Colonic mucosa (tissue), 4 donors: Measurements from ENCODE around the gene EXO1. TPM values are rescaled to one million over a fixed set of nuclear protein-coding genes. Genes with fewer than 3 reads are reported as not detected.

Experiments
- DNase-seq: peaks from one replicate; pipeline ENCODE4 v3.0.0-alpha.2; 2020
- H3K27ac ChIP-seq: fragments of 200-600 bp; one replicate; pipeline ENCODE4 v1.8.0; 2021
- H3K27me3 ChIP-seq: fragments of 200-600 bp; one replicate; pipeline ENCODE4 v1.8.0; 2021
- H3K36me3 ChIP-seq: fragments of 200-600 bp; one replicate; pipeline ENCODE4 v1.8.0; 2021
- H3K4me1 ChIP-seq: fragments of 200-600 bp; one replicate; pipeline ENCODE4 v1.8.0; 2021; ENCODE audit warnings: mild to moderate bottlenecking
- H3K4me3 ChIP-seq: fragments of 200-600 bp; one replicate; pipeline ENCODE4 v1.8.0; 2021
- H3K9ac ChIP-seq, 2 donors: one replicate each; pipeline ENCODE4 v1.7.0; 2013; ENCODE audit warnings: control low read depth in 2 of 2, low read depth in 2 of 2, low read length in 2 of 2
- H3K9me3 ChIP-seq: fragments of 200-600 bp; one replicate; pipeline ENCODE4 v1.8.0; 2021
- intact Hi-C: fragments of 100-400 bp; cut with DNase I; formaldehyde crosslinking; loops from one replicate; pipeline ENCODE4 v1.14.1; 2022
- total RNA-seq, 2 donors: library from RNA; stranded (reverse); fragmentation: NEBNext Ultra II Directional in 1 of 2; extraction: Animal tissue kit (Norgen Biotek cat#: 25700) in 1 of 2; gene quantifications; one replicate each; pipeline ENCODE4 v1.2.1, GENCODE V29; 2021
- TF ChIP-seq, protein P1 (sequence below): fragments of 200-600 bp; IDR thresholded peaks from one replicate; pipeline ENCODE4 v1.8.0; 2022; ENCODE audit warnings: antibody characterized with exemption, mild to moderate bottlenecking
- donor health status: healthy.
- donor health status: DM: no; HTN: no; CAD: no.
- donor health status: DM: no; HTN: no; CAD: no.

EXO1 gene
- total RNA-seq, 2 donors from 2014 or later, result 5.1 to 17.6 TPM

DNA sequence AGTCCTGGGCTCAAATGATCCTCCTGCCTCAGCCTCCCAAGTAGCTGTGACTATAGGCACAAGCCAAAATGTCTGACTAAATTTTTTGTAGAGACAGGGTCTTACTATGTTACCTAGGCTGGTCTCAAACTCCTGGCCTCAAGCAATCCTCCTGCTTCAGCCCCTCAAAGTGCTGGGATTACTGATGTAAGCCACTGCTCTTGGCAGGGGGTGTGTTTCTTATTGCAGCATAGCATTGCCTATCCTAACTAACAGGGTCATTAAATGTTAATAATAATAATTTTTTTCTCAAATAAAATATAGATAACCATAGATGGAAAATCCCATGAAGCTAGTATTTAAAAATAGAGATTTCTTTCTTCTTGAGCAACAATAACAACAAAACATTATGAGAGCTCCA is 52.4 kb downstream of the EXO1 start:
- Histone ChIP-seq H3K9ac (no peak overlapping the region), H3K4me3 (no peak overlapping the region), H3K4me1 (no peaks in the 10 kb centered on the region), H3K36me3 (no peaks in the 10 kb centered on the region), H3K27ac (no peak overlapping the region), H3K27me3 (no peaks in the 10 kb centered on the region), H3K9me3 (no peaks in the 10 kb centered on the region)
- TF ChIP-seq, protein P1, sequence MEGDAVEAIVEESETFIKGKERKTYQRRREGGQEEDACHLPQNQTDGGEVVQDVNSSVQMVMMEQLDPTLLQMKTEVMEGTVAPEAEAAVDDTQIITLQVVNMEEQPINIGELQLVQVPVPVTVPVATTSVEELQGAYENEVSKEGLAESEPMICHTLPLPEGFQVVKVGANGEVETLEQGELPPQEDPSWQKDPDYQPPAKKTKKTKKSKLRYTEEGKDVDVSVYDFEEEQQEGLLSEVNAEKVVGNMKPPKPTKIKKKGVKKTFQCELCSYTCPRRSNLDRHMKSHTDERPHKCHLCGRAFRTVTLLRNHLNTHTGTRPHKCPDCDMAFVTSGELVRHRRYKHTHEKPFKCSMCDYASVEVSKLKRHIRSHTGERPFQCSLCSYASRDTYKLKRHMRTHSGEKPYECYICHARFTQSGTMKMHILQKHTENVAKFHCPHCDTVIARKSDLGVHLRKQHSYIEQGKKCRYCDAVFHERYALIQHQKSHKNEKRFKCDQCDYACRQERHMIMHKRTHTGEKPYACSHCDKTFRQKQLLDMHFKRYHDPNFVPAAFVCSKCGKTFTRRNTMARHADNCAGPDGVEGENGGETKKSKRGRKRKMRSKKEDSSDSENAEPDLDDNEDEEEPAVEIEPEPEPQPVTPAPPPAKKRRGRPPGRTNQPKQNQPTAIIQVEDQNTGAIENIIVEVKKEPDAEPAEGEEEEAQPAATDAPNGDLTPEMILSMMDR, result no peak
- intact Hi-C loops, result no loop called here
- no peak for DNase-seq

GRCh38 chr1:241902391-241903065 is 54.5 kb downstream of the EXO1 start:
- Histone ChIP-seq H3K27me3 (no peaks in the 10 kb centered on the region), H3K36me3 (no peaks in the 10 kb centered on the region), H3K27ac (no peak overlapping the region), H3K9me3 (no peaks in the 10 kb centered on the region), H3K9ac (no peak overlapping the region), H3K4me3 (no peak overlapping the region), H3K4me1 (no peaks in the 10 kb centered on the region)
- intact Hi-C loops, result no loop called here
- DNase-seq, result no peak
- TF ChIP-seq, protein P1, result no peak

GRCh38 chr1:241916196-241916595 is 68.2 kb downstream of the EXO1 start:
- Histone ChIP-seq H3K27me3 (no peaks in the 10 kb centered on the region), H3K9me3 (no peaks in the 10 kb centered on the region), H3K36me3 (no peaks in the 10 kb centered on the region), H3K4me3 (no peak overlapping the region), H3K4me1 (no peaks in the 10 kb centered on the region), H3K9ac (no peak overlapping the region), H3K27ac (no peak overlapping the region)
- intact Hi-C loops, result no loop called here
- TF ChIP-seq, protein P1, result no peak
- no peak for DNase-seq

DNA sequence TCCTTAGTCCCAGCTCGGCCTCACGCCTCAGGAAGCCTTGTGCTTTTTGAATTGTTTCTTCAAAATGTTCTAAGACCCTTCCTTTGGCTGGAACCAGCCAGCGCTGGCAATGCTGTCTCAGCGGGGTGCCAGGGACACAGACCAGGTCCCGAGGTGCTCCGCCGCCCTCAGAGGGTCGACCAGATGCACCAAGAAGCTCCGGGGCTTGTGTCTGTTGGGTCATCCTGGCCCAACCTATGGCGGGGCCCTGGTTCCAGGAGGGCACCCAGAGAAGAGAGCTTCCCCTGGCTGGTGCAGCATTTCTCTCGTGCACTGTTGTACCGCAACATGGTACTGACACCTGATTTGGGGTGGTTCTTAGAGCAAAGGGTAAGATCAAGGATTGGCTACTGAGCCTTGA is 69.5 kb downstream of the EXO1 start:
- no peaks in the 10 kb centered on the region for H3K36me3 ChIP-seq
- H3K4me3 ChIP-seq, result no peak overlapping the region
- intact Hi-C loops, result no loop called here
- no peak overlapping the region for H3K27ac ChIP-seq
- H3K4me1 ChIP-seq, result no peaks in the 10 kb centered on the region
- TF ChIP-seq, protein P1, result no peak
- no peaks in the 10 kb centered on the region for H3K9me3 ChIP-seq
- no peak overlapping the region for H3K9ac ChIP-seq
- no peak for DNase-seq
- no peaks in the 10 kb centered on the region for H3K27me3 ChIP-seq

DNA sequence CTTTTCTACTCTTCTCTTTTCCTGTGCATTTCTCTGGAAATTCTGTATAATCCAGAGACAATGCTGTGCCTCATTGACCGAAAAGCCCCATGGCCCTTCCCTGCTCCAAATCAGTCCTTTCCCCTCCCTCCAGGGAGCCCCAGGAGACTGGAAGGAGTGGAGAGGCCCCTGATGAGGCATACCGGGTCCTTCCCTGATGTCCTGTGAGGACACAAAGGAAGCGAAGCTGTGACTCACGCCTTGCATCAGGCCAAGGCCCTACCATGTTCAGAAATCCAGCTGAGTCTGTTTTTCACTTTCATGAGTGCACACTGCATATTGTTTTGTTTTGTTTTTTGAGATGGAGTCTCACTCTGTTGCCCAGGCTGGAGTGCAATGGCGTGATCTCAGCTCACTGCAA is 70.9 kb downstream of the EXO1 start:
- H3K27ac ChIP-seq, result no peak overlapping the region
- TF ChIP-seq, protein P1, result no peak
- no peak for DNase-seq
- no peaks in the 10 kb centered on the region for H3K36me3 ChIP-seq
- no peaks in the 10 kb centered on the region for H3K27me3 ChIP-seq
- no peaks in the 10 kb centered on the region for H3K4me1 ChIP-seq
- H3K9me3 ChIP-seq, result no peaks in the 10 kb centered on the region
- no peak overlapping the region for H3K4me3 ChIP-seq
- H3K9ac ChIP-seq, result no peak overlapping the region
- intact Hi-C loops, result no loop called here
